G401 (cell line): ENCODE results near the gene STX10. TPM values are rescaled to one million over a fixed set of nuclear protein-coding genes. Genes with fewer than 3 reads are reported as not detected.
A peak's percentile ranks its signal among the peaks of the same experiment; 100 is the strongest.
"Not testable (repeated sequence)": the region's sequence is repeated elsewhere in the genome, so short reads cannot be mapped to it uniquely, and the experiment has no call there.

Experiments used
- DNase-seq: peaks from one replicate; pipeline ENCODE4 v3.0.0-alpha.2; 2015; ENCODE audit warnings: low spot score
- in situ Hi-C: cut with HindIII; loops from 2 replicates; pipeline ENCODE4 v1.10.0; 2016; ENCODE audit warnings: low sequenced_read_pairs, mixed read lengths
- total RNA-seq: library from RNA; depleted of rRNA; stranded (reverse); fragments of >200 nt; shearing (Covaris generic); gene quantifications from 2 replicates; pipeline ENCODE4 v1.2.3, GENCODE V29; 2014

The STX10 gene
- total RNA-seq, 1 experiment from 2014 or later = 112 TPM

DNA sequence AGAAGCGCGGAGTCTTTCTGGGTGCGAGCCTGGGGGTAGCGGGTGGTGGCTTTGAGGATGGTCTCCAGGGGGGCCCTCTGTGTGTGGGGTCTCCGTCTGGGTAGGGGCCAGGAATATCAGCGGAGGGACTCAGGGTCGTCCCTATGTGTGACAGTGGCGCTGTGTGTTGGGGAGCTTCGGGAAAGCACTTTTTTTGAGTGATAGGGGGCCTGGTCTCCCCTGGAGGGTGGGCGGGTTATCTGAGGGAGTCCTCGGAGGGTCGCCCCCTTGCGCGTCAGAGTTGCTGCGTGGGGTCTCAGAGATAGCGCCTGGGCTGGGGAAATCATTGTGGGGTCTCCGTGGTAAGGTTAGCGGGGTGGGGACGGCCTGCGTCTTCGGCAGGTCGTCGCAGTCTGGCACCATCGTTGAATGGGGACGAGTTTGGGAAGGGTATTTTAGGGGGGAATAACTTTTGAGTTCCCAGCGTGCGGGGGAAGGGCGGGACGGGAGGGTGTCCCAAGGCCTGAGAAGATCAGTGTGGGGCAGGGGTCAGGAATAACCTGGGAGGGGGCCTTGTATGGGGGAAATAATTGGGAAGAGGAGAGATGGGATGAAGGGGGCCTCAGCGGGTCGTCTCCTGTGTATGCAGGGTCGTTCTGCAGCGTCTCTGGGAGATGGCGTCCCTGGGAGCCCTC lies 893 bp upstream of the STX10 start:
- in situ Hi-C loops = no loop called here
- no peak for DNase-seq

DNA sequence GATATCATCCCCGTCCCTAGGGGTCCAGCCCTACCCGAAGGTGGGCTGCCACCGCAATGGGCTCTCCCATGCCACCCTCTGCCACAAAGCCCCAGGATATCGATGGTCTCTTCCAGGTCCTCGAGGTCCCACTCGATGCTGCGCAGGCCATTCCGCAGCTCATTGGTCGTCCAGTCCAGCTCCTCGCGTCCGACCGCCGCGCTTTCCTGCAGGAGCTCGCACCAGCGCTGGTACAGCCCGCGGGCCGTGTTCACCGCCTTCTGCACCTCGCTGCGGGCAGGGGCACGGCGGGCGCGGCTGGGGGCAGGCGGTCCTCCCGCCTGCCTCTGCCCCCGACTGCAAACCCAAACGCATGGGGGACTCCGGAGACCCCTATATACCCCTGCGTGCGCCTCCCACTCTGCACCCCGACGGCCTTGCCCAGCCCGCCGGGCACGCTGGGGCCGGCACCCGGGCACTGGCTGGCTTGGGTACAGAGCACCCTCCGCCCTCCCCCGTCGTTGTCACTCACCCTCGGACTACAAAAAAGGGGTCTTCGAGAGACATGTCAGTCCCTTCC lies 468 bp downstream of the STX10 start:
- in situ Hi-C loops = no loop called here
- DNase-seq = peak; percentile 43

- DNase-seq = peak; percentile 32
- in situ Hi-C loops = not testable (repeated sequence)
These were observed 975 bp downstream of the STX10 start for GRCh38 chr19:13149173-13149627.

GRCh38 chr19:13146763-13147563 lies 3.2 kb downstream of the STX10 start:
- in situ Hi-C loops = no loop called here
- no peak for DNase-seq

DNA sequence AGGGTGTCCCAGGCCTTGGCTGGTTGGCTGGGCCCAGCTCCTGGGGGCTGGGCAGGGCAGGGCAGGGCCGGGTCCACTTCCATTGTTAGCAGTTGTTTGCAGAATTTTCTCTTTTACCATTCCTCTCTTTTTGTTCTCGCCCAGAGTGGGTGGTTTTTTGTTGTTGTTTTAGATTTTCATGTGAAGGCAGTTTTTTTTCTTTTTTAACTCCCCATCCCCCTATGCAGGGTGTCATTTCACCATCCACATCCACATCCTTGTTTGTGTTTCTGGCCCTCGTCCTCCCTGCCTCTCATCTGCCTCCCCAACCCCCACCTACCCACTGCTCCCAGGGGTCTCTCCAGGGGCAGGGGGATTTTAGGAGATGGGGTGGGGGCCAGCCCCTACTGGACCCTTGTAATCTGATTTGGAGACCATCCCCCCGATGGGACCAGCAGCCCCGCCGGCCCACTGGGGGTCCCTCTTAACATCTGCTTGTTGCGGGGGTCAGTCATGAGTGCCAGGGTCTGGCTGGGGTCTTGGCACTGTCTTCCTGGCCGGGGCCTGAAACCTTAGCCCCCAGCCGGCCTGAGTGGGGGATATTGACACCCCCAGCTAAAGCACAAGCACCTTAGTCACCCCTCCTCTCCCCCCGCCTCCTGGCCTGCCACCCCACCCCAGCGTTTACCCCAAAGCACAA lies 10.4 kb downstream of the STX10 start:
- in situ Hi-C loops = no loop called here
- no peak for DNase-seq

GRCh38 chr19:13138916-13139198 lies 11.3 kb downstream of the STX10 start:
- no peak for DNase-seq
- in situ Hi-C loops = no loop called here

DNA sequence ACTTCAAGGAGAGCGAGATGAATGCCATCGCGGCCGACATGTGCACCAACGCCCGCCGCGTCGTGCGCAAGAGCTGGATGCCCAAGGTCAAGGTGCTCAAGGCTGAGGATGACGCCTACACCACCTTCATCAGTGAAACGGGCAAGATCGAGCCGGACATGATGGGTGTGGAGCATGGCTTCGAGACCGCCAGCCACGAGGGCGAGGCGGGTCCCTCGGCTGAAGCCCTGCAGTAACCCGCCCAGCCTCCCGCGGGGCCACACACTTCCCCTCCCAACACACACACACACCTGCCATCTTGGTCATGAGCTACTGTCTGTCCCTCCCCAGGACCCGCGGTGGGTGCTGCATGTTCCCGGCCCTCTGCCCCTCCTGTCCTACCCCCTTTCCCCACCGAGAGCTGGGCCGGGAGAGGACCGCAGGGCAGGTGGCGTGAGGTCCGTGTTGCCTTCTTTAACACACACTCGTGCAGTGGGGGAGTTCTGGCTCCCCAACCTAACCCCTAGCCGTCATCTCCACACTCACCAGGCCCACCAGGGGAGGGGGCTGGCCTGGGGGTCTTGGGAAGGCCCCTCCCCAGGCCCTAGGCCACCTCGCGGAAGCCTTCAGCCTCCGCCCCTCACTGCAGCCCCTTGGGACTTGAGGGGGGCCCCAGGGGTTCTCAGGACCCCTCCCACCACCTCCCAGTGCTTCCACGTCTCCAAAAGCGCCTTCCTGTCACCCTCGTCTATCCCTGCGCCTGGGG lies 11.8 kb downstream of the STX10 start:
- no peak for DNase-seq
- in situ Hi-C loops = no loop called here

GRCh38 chr19:13137290-13137794 lies 12.8 kb downstream of the STX10 start:
- no peak for DNase-seq
- in situ Hi-C loops = no loop called here

- peak; percentile 53 for DNase-seq
- in situ Hi-C loops = no loop called here
These were observed 14.8 kb downstream of the STX10 start for GRCh38 chr19:13135068-13136062.

GRCh38 chr19:13134626-13135025 lies 15.5 kb downstream of the STX10 start:
- DNase-seq = peak; percentile 36
- in situ Hi-C loops = no loop called here

DNA sequence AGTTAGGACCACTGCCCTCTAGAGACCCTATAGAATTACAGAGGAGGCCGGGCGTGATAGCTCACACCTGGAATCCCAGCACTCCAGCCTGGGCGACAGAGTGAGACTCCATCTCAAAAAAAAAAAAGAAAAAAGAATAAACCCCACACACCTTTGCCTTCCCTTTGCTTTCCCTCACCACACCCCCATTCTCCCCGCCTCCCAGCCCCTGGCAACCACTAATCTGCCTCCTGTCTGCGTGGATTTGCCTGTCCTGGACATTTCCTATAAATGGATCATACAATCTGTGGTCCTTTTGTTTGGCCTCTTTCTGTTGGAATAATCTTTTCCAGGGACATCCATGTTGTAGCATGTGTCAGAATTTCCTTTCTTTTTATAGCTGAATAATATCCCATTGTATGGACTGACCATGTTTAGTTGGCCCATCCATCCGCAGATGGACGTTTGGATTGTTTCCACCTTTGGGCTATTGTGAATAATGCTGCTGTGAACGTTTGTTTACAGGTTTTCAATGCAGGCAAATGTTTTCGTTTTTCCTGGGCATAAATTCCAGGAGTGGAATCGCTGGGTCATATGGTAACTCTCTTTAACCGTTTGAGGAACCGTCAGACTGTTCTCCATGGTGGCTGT lies 16.8 kb downstream of the STX10 start:
- no peak for DNase-seq
- in situ Hi-C loops = no loop called here

DNA sequence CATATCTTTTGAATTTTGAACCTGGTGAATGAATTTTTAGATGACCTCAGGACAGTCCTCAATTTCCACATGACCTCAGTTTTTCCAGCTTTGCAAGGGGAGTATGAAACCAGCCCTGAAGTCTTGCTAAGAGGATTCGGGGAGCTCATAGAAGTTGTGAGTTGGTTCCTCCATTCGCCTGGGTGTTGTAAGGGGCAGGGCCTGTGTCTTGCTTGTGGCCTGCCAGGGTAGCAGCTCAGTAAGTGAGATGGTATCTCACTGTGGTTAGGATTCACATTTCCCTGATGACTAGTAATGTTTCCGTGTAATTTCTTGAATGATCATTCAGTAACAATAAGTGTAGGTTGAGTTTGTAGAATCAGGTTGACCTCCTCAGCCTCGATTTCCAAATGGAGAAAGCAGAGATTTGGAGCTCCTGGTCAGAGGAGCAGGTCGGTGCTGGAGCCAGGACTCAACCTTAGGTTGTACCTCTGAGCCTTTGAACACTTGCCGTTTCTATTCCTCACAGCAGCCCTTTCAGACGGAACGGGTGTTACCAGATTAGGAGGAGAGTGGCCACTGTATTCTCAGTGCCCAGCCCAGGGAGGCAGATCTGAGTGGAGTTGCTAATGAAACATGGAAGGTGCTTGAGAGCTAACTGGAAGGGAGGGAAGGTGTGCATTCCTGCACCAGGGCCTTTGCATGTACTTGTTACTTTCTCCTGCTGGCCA lies 17.5 kb downstream of the STX10 start:
- DNase-seq = no peak
- in situ Hi-C loops = no loop called here

- in situ Hi-C loops = no loop called here
- DNase-seq = no peak
These were observed 19.2 kb downstream of the STX10 start for GRCh38 chr19:13130886-13131490.

- in situ Hi-C loops = no loop called here
- DNase-seq = no peak
These were observed 20.8 kb downstream of the STX10 start for GRCh38 chr19:13129384-13129783.

- DNase-seq = no peak
- in situ Hi-C loops = no loop called here
These were observed 21.6 kb downstream of the STX10 start for GRCh38 chr19:13128583-13128982.

GRCh38 chr19:13127811-13128575 lies 22.2 kb downstream of the STX10 start:
- in situ Hi-C loops = no loop called here
- DNase-seq = no peak
